T-cell (primary cell): ENCODE data around the gene PAPPA. TPM values are rescaled to one million over a fixed set of nuclear protein-coding genes. Genes with fewer than 3 reads are reported as not detected.

Experiments
- ATAC-seq, 4 experiments: fragments of 200-7000 bp in 3 of 4; fragments of 150-1000 bp in 1 of 4; cut with Tn5 transposase; replicated peaks in 1 of 4; 1 replicate in 3 of 4; 2 replicates in 1 of 4; pipeline ENCODE4 v1.10.0; 2021; ENCODE audit warnings: moderate library complexity in 3 of 4, mild to moderate bottlenecking in 2 of 4, moderate number of reproducible peaks in 1 of 4
- CTCF ChIA-PET, 2 donors: fragments of 300-600 bp; sonication (Branson Sonifier 250); formaldehyde crosslinking; loops; one replicate each; lab custom pipeline; 2022; ENCODE audit warnings: antibody characterized with exemption in 2 of 2; lab: Charles Lee
- POLR2A ChIA-PET, 2 donors: fragments of 300-600 bp; sonication (Branson Sonifier 250); formaldehyde crosslinking; loops; one replicate each; lab custom pipeline; 2022; ENCODE audit warnings: antibody characterized with exemption in 2 of 2; lab: Charles Lee
- DNase-seq, 35 experiments: peaks; one replicate each; pipeline versions ENCODE4 v3.0.0 to v3.0.0-alpha.2; 2013 to 2023
- H3K27ac ChIP-seq: one replicate; pipeline ENCODE4 v1.5.1; 2013; ENCODE audit warnings: low read length
- H3K27me3 ChIP-seq, 2 experiments: replicated peaks in 1 of 2; 1 replicate in 1 of 2; 2 replicates in 1 of 2; pipeline versions ENCODE4 v1.6.1 to v1.7.0; 2013; ENCODE audit warnings: low read length in 1 of 2, mixed read lengths in 1 of 2; ENCODE audit not compliant: control insufficient read depth in 2 of 2, insufficient read depth in 2 of 2; ENCODE audit errors: extremely low read depth in 1 of 2
- H3K36me3 ChIP-seq, 2 donors: 1 replicate in 1 of 2; 2 replicates in 1 of 2; pipeline versions ENCODE4 v1.6.1 to v1.7.0; 2013; ENCODE audit warnings: low read length in 1 of 2; ENCODE audit not compliant: control insufficient read depth in 2 of 2, insufficient read depth in 1 of 2; ENCODE audit errors: extremely low read depth in 1 of 2
- H3K4me1 ChIP-seq, 2 experiments: 1 replicate in 1 of 2; 2 replicates in 1 of 2; pipeline versions ENCODE4 v1.6.1 to v1.7.0; 2013; ENCODE audit warnings: low read length in 2 of 2, mixed read lengths in 1 of 2; ENCODE audit not compliant: insufficient read depth in 2 of 2, control insufficient read depth in 1 of 2; ENCODE audit errors: extremely low read depth in 1 of 2
- H3K4me3 ChIP-seq, 2 donors: 1 replicate in 1 of 2; 2 replicates in 1 of 2; pipeline versions ENCODE4 v1.5.1 to v1.7.0; 2013; ENCODE audit warnings: mild to moderate bottlenecking in 2 of 2, low read length in 1 of 2, moderate library complexity in 1 of 2; ENCODE audit not compliant: control insufficient read depth in 1 of 2; ENCODE audit errors: extremely low read depth in 1 of 2
- H3K9me3 ChIP-seq: 2 replicates; pipeline ENCODE4 v1.7.0; 2013
- H3K27ac Mint-ChIP-seq, 2 donors: one replicate each; pipeline ENCODE4 v1.8.0; 2020 to 2021; ENCODE audit warnings: mild to moderate bottlenecking in 2 of 2, mixed read lengths in 2 of 2
- H3K27me3 Mint-ChIP-seq, 2 donors: one replicate each; pipeline ENCODE4 v1.8.0; 2021 to 2022; ENCODE audit warnings: mixed read lengths in 2 of 2
- H3K36me3 Mint-ChIP-seq: one replicate; pipeline ENCODE4 v1.8.0; 2021; ENCODE audit warnings: mixed read lengths
- H3K4me1 Mint-ChIP-seq, 3 donors: one replicate each; pipeline ENCODE4 v1.8.0; 2020 to 2022; ENCODE audit warnings: mixed read lengths in 3 of 3, mild to moderate bottlenecking in 1 of 3
- H3K4me3 Mint-ChIP-seq, 3 donors: one replicate each; pipeline ENCODE4 v1.8.0; 2020 to 2022; ENCODE audit warnings: mild to moderate bottlenecking in 3 of 3, mixed read lengths in 3 of 3, moderate library complexity in 3 of 3
- H3K9me3 Mint-ChIP-seq, 3 donors: one replicate each; pipeline ENCODE4 v1.8.0; 2020 to 2022; ENCODE audit warnings: mixed read lengths in 3 of 3
- whole genome bisulfite sequencing: methylation state at CpG from one replicate; pipeline ENCODE4 v1.1.5; 2013; ENCODE audit warnings: missing lambda C conversion rate; ENCODE audit not compliant: insufficient coverage; 5-methylcytosine and 5-hydroxymethylcytosine counted together
- total RNA-seq, 35 experiments: library from RNA in 6 of 35; stranded (reverse) in 6 of 35; fragments of 120-200 nt in 1 of 35; gene quantifications; one replicate each; pipeline versions ENCODE4 v1.2.1 to v1.2.4 and lab custom pipeline; 2013 to 2026

Gene PAPPA
- total RNA-seq, 5 donors from 2014 or later (not counting 1 experiment from before 2014, with no cell fraction given): 0.03 to 0.09 (median 0.07) TPM; not detected in 2

DNA sequence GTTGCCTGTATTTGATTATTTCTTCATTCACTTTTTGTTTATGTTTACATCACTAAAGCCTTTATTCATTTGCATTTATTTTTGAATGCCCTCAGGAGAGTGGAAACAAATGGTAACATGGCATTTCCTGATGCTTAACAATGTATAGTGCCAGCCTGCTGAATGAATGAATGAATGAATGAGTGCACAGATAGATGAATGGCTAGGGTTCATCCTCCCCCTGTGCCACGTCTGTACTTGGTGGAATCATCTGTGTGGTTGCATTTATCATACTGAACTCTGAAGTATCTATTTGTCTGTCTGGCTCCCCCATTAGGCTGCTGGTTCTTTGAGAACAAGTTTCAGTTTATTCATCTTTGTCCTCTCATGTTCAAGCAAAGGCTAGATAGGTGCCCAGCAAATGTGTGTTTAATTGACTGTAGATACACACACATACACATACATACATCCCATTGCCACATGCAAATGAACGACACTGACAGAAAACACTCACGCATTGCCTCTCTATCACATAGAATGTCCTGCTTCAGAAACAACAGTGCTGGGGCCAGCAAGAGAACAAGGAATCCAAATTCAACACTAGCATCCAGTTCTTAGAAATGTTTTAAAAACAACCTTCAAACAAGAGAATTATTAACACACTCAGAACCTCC lies 150.4 kb downstream of the PAPPA start:
- Mint-ChIP-seq H3K36me3 (no peaks in the 10 kb centered on the region), H3K4me1 (no peaks in the 10 kb centered on the region), H3K9me3 (peaks cover 0 to 8% (median 0%) of the 10 kb centered on the region in 3 donors), H3K27me3 (peaks cover 0 to 5% of the 10 kb centered on the region in 2 donors), H3K4me3 (no peak overlapping the region), H3K27ac (no peak overlapping the region)
- Histone ChIP-seq H3K36me3 (no peaks in the 10 kb centered on the region), H3K4me1 (no peaks in the 10 kb centered on the region), H3K27me3 (no peaks in the 10 kb centered on the region), H3K9me3 (no peaks in the 10 kb centered on the region), H3K4me3 (no peak overlapping the region), H3K27ac (no peak overlapping the region)
- POLR2A ChIA-PET: interaction anchor here in 1 of 2 donors (0.7 kb wide), 1 partner anchor 1766 kb away, joined by 3 read pairs; no protein-coding TSS in a partner anchor
- 88% methylated on average over 2 of the region's 3 CpGs for WGBS
- no peak for DNase-seq
- no peak for ATAC-seq
- CTCF ChIA-PET: no interaction called here

DNA sequence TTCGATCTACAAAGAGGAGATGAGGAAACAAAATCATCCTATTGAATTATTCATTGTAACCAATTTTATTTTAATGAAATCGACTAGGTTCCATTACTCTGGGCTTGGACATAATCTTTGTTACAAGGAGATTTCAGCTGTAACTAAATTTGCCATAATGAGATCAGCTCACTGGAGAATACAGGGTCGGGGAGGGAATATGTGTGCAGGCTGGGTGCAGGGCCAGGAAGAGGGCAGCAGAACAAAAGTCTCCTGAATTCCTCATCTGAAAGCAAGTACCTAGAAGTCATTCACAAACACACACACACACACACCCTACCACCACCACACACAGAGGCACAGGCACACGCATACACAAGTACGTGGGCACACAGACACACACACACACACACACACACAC lies 151.2 kb downstream of the PAPPA start:
- POLR2A ChIA-PET: interaction anchor here in 1 of 2 donors (0.7 kb wide), 1 partner anchor 1767 kb away, joined by 3 read pairs; no protein-coding TSS in a partner anchor
- Mint-ChIP-seq H3K36me3 (no peaks in the 10 kb centered on the region), H3K27ac (no peak overlapping the region), H3K4me3 (no peak overlapping the region), H3K4me1 (no peaks in the 10 kb centered on the region), H3K9me3 (peaks cover 0 to 4% (median 0%) of the 10 kb centered on the region in 3 donors), H3K27me3 (no peaks in the 10 kb centered on the region)
- Histone ChIP-seq H3K4me3 (no peak overlapping the region), H3K4me1 (no peaks in the 10 kb centered on the region), H3K9me3 (no peaks in the 10 kb centered on the region), H3K27me3 (no peaks in the 10 kb centered on the region), H3K36me3 (no peaks in the 10 kb centered on the region), H3K27ac (no peak overlapping the region)
- ATAC-seq (no peak), DNase-seq (no peak)
- CTCF ChIA-PET: no interaction called here
- WGBS: 33% methylated on average over 1 of the region's 5 CpGs

DNA sequence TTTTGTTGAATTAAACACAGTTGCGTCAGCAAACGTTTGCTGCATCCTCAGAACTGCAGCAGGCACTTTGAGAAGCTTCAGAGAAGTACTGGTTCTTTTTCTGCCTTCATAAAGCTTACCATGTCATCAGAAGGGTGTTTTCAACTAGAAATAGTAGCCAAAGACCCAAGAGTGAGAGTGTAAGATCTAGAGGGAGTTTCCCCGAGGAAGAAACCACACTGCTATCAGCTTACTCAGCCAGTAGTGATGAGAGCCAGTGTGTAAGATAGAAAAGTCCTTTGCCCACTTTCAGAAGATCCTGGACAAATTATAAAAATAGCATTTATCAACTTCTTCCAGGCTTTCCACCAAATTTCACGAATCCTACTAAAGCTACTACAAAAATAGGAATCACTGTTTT lies 154.5 kb downstream of the PAPPA start:
- Histone ChIP-seq H3K4me3 (no peak overlapping the region), H3K27me3 (no peaks in the 10 kb centered on the region), H3K36me3 (no peaks in the 10 kb centered on the region), H3K4me1 (no peaks in the 10 kb centered on the region), H3K27ac (no peak overlapping the region), H3K9me3 (no peaks in the 10 kb centered on the region)
- H3K4me1 Mint-ChIP-seq: no peaks in the 10 kb centered on the region
- H3K36me3 Mint-ChIP-seq: no peaks in the 10 kb centered on the region
- no peak overlapping the region for H3K27ac Mint-ChIP-seq
- ChIA-PET POLR2A (no interaction called here), CTCF (no interaction called here)
- WGBS: 14% methylated on average over 1 of the region's 4 CpGs
- no peak for DNase-seq
- no peaks in the 10 kb centered on the region for H3K27me3 Mint-ChIP-seq
- no peak for ATAC-seq
- H3K9me3 Mint-ChIP-seq: peaks cover 0 to 4% (median 0%) of the 10 kb centered on the region in 3 donors
- no peak overlapping the region for H3K4me3 Mint-ChIP-seq

DNA sequence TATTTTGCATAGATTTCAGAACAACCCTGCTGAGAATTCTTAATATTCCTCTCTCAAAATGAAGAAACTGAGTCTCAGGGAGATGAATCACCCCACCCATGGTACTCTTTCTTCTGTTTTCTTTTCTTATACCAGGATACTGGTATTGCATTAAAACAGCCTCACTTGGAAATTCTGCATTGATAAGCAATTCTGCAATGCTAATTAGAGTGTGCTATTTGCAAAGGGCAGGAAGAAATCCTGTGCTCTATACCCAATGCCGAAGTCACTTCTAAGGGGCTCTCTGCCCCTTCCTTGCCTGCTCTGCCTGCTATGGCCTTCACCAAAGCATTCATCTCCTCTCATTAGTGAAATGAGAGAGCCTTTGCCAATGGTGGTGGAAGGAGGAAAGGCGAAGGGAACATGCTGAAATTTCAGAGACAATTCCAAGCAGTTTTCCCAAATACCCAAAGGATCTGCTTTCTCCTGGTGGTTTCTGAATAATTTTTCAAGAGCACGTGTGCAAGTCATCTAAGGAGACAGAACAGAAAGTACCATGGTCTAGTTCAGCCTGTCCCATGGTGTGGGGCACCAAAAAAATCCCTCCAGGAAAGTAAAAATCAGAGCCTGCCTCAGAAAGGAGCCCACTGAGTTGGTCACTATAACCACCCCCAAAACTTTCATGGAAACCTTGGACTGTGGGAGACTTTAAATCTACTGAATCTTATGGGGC lies 156.5 kb downstream of the PAPPA start:
- DNase-seq (no peak), ATAC-seq (no peak)
- Mint-ChIP-seq H3K27ac (no peak overlapping the region), H3K9me3 (peaks cover 0 to 7% (median 0%) of the 10 kb centered on the region in 3 donors), H3K4me3 (no peak overlapping the region), H3K27me3 (no peaks in the 10 kb centered on the region), H3K36me3 (no peaks in the 10 kb centered on the region), H3K4me1 (no peaks in the 10 kb centered on the region)
- Histone ChIP-seq H3K4me3 (no peak overlapping the region), H3K36me3 (no peaks in the 10 kb centered on the region), H3K27ac (no peak overlapping the region), H3K4me1 (no peaks in the 10 kb centered on the region), H3K27me3 (no peaks in the 10 kb centered on the region), H3K9me3 (no peaks in the 10 kb centered on the region)
- WGBS: 14% methylated on average over 1 of the region's 3 CpGs
- POLR2A ChIA-PET: no interaction called here
- CTCF ChIA-PET: no interaction called here

DNA sequence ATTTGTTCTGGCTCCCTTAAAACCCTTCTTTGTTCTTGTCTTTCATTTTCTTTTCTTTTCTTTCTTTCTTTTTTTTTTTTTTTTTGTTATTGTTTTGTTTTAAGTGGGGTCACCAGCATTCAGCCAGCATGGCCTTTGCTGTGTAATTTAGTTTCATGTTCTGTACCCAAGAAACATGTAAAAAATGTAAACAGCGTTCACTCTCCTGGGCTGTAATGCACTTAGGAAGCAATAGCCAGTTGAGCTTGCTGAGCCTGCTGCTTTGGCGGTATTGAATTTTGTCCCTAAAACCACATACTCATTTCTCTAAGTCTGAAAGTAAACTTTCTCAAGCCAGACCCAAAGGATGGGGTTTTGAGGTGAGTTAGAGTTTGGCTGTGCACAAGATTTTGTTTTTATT lies 158.6 kb downstream of the PAPPA start:
- CTCF ChIA-PET: no interaction called here

DNA sequence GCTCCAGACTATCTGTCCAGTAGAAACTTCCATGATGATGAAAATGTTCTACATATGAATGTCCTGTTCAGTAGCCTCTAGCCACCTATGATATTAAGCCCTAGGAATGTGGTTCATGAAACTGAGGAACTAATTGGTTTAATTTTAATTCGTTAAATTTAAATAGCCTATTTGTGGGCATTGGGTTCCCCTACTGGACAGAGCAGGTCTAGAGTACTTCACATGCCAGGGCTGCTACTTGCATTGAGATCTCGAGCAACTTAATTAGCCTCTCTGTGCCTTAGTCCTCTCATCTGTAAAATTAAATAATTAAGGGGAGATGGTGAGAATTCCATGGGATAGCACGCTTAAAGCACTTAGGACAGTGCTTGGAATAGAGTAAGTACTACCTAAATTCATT lies 160.0 kb downstream of the PAPPA start:
- H3K4me1 Mint-ChIP-seq: no peaks in the 10 kb centered on the region
- no peak for ATAC-seq
- no peak overlapping the region for H3K4me3 ChIP-seq
- H3K27ac ChIP-seq: no peak overlapping the region
- ChIA-PET POLR2A (no interaction called here), CTCF (no interaction called here)
- H3K36me3 ChIP-seq: no peaks in the 10 kb centered on the region
- H3K9me3 Mint-ChIP-seq: peaks cover 0 to 4% (median 0%) of the 10 kb centered on the region in 3 donors
- no peaks in the 10 kb centered on the region for H3K27me3 ChIP-seq
- 100% methylated on average over 1 of the region's 3 CpGs for WGBS
- no peaks in the 10 kb centered on the region for H3K27me3 Mint-ChIP-seq
- H3K4me3 Mint-ChIP-seq: no peak overlapping the region
- H3K36me3 Mint-ChIP-seq: no peaks in the 10 kb centered on the region
- H3K9me3 ChIP-seq: no peaks in the 10 kb centered on the region
- no peak overlapping the region for H3K27ac Mint-ChIP-seq
- H3K4me1 ChIP-seq: no peaks in the 10 kb centered on the region
- no peak for DNase-seq

More for the DNA sequence above, 158.6 kb downstream of the PAPPA start:
- no peak for ATAC-seq
- no peaks in the 10 kb centered on the region for H3K9me3 ChIP-seq
- H3K9me3 Mint-ChIP-seq: peaks cover 0 to 4% (median 0%) of the 10 kb centered on the region in 3 donors
- H3K36me3 Mint-ChIP-seq: no peaks in the 10 kb centered on the region
- no peaks in the 10 kb centered on the region for H3K4me1 ChIP-seq
- H3K4me1 Mint-ChIP-seq: no peaks in the 10 kb centered on the region
- no peaks in the 10 kb centered on the region for H3K27me3 Mint-ChIP-seq
- no peaks in the 10 kb centered on the region for H3K36me3 ChIP-seq
- H3K4me3 Mint-ChIP-seq: no peak overlapping the region
- H3K27ac Mint-ChIP-seq: no peak overlapping the region
- DNase-seq: no peak
- WGBS: no CpG with 5 or more reads among the region's 2 CpGs
- POLR2A ChIA-PET: no interaction called here
- no peak overlapping the region for H3K27ac ChIP-seq
- no peak overlapping the region for H3K4me3 ChIP-seq
- no peaks in the 10 kb centered on the region for H3K27me3 ChIP-seq
